Endothelial cell of umbilical vein (primary cell): Measurements from ENCODE around the gene CAMK2G. TPM values are rescaled to one million over a fixed set of nuclear protein-coding genes. Genes with fewer than 3 reads are reported as not detected.

Source experiments
- BruUV-seq: library from RNA; stranded (reverse); fragments of 400-500 nt; replicated peaks from 2 replicates; lab custom pipeline; 2021; lab: Mats Ljungman, UMichigan
- CTCF ChIA-PET: fragments of 300-600, 350-600 bp; sonication (Branson Sonifier 250); formaldehyde crosslinking; loops from one replicate; lab custom pipeline; 2021; ENCODE audit warnings: antibody characterized with exemption, inconsistent platforms; lab: Charles Lee
- POLR2A ChIA-PET: fragments of 300-600, 350-600 bp; sonication (Branson Sonifier 250); formaldehyde crosslinking; loops from one replicate; lab custom pipeline; 2021; ENCODE audit warnings: antibody characterized with exemption, inconsistent platforms; lab: Charles Lee
- DNase-seq: peaks from one replicate; pipeline ENCODE4 v3.0.0-alpha.2; 2011; ENCODE audit warnings: low read depth, low spot score
- FAIRE-seq: peaks from 2 replicates; lab custom pipeline; 2011; peaks lifted over from hg19 to GRCh38; lab: Jason Lieb, UNC
- H2AFZ ChIP-seq: 2 replicates; pipeline ENCODE4 v1.6.0; 2012; ENCODE audit warnings: low read depth, low read length, control low read depth, inconsistent platforms
- H3K27ac ChIP-seq: 2 replicates; pipeline ENCODE4 v1.5.1; 2011; ENCODE audit warnings: low read depth, mild to moderate bottlenecking, control low read depth, low read length, moderate library complexity; ENCODE audit not compliant: insufficient read depth
- H3K27me3 ChIP-seq, 2 experiments: 2 replicates each; pipeline versions ENCODE4 v1.6.0 to v1.6.1; 2011; ENCODE audit warnings: low read length in 2 of 2, mixed read lengths in 1 of 2; ENCODE audit not compliant: control insufficient read depth in 2 of 2, insufficient read depth in 2 of 2
- H3K36me3 ChIP-seq, 2 experiments: 2 replicates in 1 of 2; 3 replicates in 1 of 2; pipeline ENCODE4 v1.5.1; 2011; ENCODE audit warnings: low read length in 2 of 2, mild to moderate bottlenecking in 1 of 2, moderate library complexity in 1 of 2; ENCODE audit not compliant: control insufficient read depth in 2 of 2, insufficient read depth in 2 of 2; ENCODE audit errors: extremely low read depth in 1 of 2
- H3K4me1 ChIP-seq: 3 replicates; pipeline ENCODE4 v1.5.1; 2011; ENCODE audit warnings: mild to moderate bottlenecking, low read length; ENCODE audit not compliant: control insufficient read depth, insufficient read depth; ENCODE audit errors: extremely low read depth
- H3K4me2 ChIP-seq: 2 replicates; pipeline ENCODE4 v1.6.1; 2011; ENCODE audit warnings: low read length, control low read depth, mixed read lengths; ENCODE audit not compliant: insufficient read depth
- H3K4me3 ChIP-seq, 3 experiments: fragments of 200-600 bp in 1 of 3; sonication (generic), shearing (Covaris generic) in 1 of 3; replicated peaks in 1 of 3; 2 replicates each; pipeline ENCODE4 v1.5.1; 2011 to 2016; ENCODE audit warnings: control low read depth in 3 of 3, low read length in 3 of 3, mild to moderate bottlenecking in 2 of 3, inconsistent platforms in 1 of 3, low read depth in 1 of 3, moderate library complexity in 1 of 3; ENCODE audit not compliant: insufficient read depth in 1 of 3
- H3K79me2 ChIP-seq: 2 replicates; pipeline ENCODE4 v1.6.0; 2012; ENCODE audit warnings: low read length, inconsistent platforms; ENCODE audit not compliant: control insufficient read depth, insufficient read depth
- H3K9ac ChIP-seq: replicated peaks from 2 replicates; pipeline ENCODE3; 2011; ENCODE audit warnings: low read length, control low read depth; ENCODE audit not compliant: insufficient read depth; ENCODE audit errors: extremely low read depth
- H3K9me1 ChIP-seq: replicated peaks from 3 replicates; pipeline ENCODE4 v1.6.0; 2011; ENCODE audit warnings: mild to moderate bottlenecking, low read length; ENCODE audit not compliant: control insufficient read depth, insufficient read depth; ENCODE audit errors: extremely low read depth
- H3K9me3 ChIP-seq: replicated peaks from 2 replicates; pipeline ENCODE4 v1.5.1; 2012; ENCODE audit warnings: low read length, inconsistent platforms; ENCODE audit not compliant: control insufficient read depth, insufficient read depth
- H4K20me1 ChIP-seq: replicated peaks from 2 replicates; pipeline ENCODE3; 2011; ENCODE audit warnings: mild to moderate bottlenecking, low read length; ENCODE audit not compliant: control insufficient read depth, insufficient read depth; ENCODE audit errors: extremely low read depth
- EZH2 ChIP-seq: IDR thresholded peaks from 2 replicates; pipeline ENCODE4 v1.6.1; 2012; ENCODE audit warnings: borderline replicate concordance, low read depth, mild to moderate bottlenecking, moderate library complexity, low read length, inconsistent platforms; ENCODE audit not compliant: severe bottlenecking
- FOS ChIP-seq: IDR thresholded peaks from 2 replicates; pipeline ENCODE4 v1.6.1; 2011; ENCODE audit warnings: mild to moderate bottlenecking, low read length, moderate library complexity, borderline replicate concordance; ENCODE audit not compliant: insufficient read depth
- GATA2 ChIP-seq: IDR thresholded peaks from 2 replicates; pipeline ENCODE4 v1.7.0; 2011; ENCODE audit warnings: low read depth, mild to moderate bottlenecking, moderate library complexity, mixed read lengths, low read length; ENCODE audit not compliant: insufficient read length, insufficient read depth
- JUN ChIP-seq: IDR thresholded peaks from 2 replicates; pipeline ENCODE4 v1.6.1; 2011; ENCODE audit warnings: borderline replicate concordance, low read depth; ENCODE audit not compliant: insufficient read length, insufficient read depth
- MYC ChIP-seq: IDR thresholded peaks from one replicate; pipeline ENCODE4 v1.6.1; 2011; ENCODE audit warnings: mild to moderate bottlenecking, low read depth, low read length
- POLR2A ChIP-seq: IDR thresholded peaks from 2 replicates; pipeline ENCODE4 v1.6.1; 2012; ENCODE audit warnings: low read depth, mild to moderate bottlenecking, control low read depth, low read length
- POLR2AphosphoS5 ChIP-seq: IDR thresholded peaks from 2 replicates; pipeline ENCODE4 v1.6.1; 2012; ENCODE audit warnings: low read depth, mild to moderate bottlenecking, control low read depth, low read length, moderate library complexity; ENCODE audit not compliant: insufficient read depth
- dilution Hi-C: fragments of 300-500 bp; cut with MboI; formaldehyde crosslinking; loops from one replicate; pipeline ENCODE4 v1.15.0; 2019; ENCODE audit warnings: low sequenced_read_pairs; ENCODE audit not compliant: extremely low pct_ligation_motif_present
- intact Hi-C: fragments of 100-400 bp; cut with micrococcal nuclease; formaldehyde crosslinking; loops from one replicate; pipeline ENCODE4 v1.10.0; 2022
- polyA plus RNA-seq, 4 experiments: library from polyadenylated mRNA; depleted of rRNA in 3 of 4; stranded (reverse) in 3 of 4; unstranded in 1 of 4; fragments of >200 nt; gene quantifications; 2 replicates each; pipeline versions ENCODE4 v1.2.1 to v1.2.3, GENCODE V29; 2011 to 2012; ENCODE audit warnings: missing spikeins in 1 of 4
- total RNA-seq: library from RNA; stranded (reverse); gene quantifications from 2 replicates; pipeline ENCODE4 v1.2.3, GENCODE V29; 2021
- TF ChIP-seq, protein P1 (sequence below): IDR thresholded peaks from 2 replicates; pipeline ENCODE4 v1.6.1; 2011; ENCODE audit not compliant: insufficient read depth, insufficient read length
- TF ChIP-seq, protein P2 (sequence below), 2 donors: IDR thresholded peaks; 1 replicate in 1 of 2; 2 replicates in 1 of 2; pipeline ENCODE4 v1.5.1; 2011; ENCODE audit warnings: low read length in 2 of 2, mild to moderate bottlenecking in 2 of 2, moderate library complexity in 2 of 2, control low read depth in 1 of 2, inconsistent platforms in 1 of 2, low read depth in 1 of 2; ENCODE audit not compliant: insufficient read depth in 1 of 2; ENCODE audit errors: extremely low read depth in 1 of 2

The CAMK2G gene
- total and polyA plus RNA-seq, 2 donors (not counting 3 experiments of a cell fraction or from before 2014, with no cell fraction given): 27.2 to 33.6 TPM

DNA sequence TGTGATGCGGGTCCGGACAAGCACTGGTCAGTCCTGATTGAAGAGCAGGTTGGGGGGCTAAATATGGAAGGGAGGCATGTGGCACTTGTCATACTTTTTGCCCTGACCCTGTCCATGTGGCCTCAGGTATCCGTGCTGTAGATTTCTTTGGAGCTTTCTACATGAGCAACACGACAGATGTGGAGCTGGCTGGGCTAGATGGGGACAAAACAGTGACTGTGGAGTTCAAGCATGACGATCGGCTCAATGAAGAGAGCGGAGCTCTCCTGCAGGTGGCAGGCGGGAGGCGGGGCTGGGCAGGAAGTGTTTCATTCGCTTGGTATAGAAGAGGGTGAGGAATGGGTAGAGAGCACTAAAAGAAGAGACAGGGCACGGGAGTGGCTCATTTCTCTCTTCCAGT is 105.5 kb downstream of the CAMK2G start:
- Histone ChIP-seq H3K27me3 (no peaks in the 10 kb centered on the region), H3K4me1 (peaks cover 9% of the 10 kb centered on the region), H3K36me3 (peaks cover 31 to 62% of the 10 kb centered on the region in 2 experiments), H3K9me3 (no peaks in the 10 kb centered on the region), H3K4me3 (no peak overlapping the region), H3K27ac (no peak overlapping the region), H2AFZ (no peak overlapping the region), H3K9me1 (no peaks in the 10 kb centered on the region), H4K20me1 (no peaks in the 10 kb centered on the region), H3K9ac (no peak overlapping the region), H3K4me2 (no peak overlapping the region), H3K79me2 (peaks cover 11% of the 10 kb centered on the region)
- no TSS peak for BruUV-seq
- dilution Hi-C loops (no loop called here), intact Hi-C loops (no loop called here)
- FAIRE-seq (no peak), DNase-seq (no peak)
- POLR2A ChIA-PET: no interaction called here
- CTCF ChIA-PET: interaction anchor here (0.6 to 1.5 kb wide), 3 partner anchors 10 to 12 kb away, joined by 3 to 4 read pairs (median 3); no protein-coding TSS in a partner anchor
- no peak for TF ChIP-seq POLR2A
- TF ChIP-seq, protein P1, sequence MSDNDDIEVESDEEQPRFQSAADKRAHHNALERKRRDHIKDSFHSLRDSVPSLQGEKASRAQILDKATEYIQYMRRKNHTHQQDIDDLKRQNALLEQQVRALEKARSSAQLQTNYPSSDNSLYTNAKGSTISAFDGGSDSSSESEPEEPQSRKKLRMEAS: no peak

DNA sequence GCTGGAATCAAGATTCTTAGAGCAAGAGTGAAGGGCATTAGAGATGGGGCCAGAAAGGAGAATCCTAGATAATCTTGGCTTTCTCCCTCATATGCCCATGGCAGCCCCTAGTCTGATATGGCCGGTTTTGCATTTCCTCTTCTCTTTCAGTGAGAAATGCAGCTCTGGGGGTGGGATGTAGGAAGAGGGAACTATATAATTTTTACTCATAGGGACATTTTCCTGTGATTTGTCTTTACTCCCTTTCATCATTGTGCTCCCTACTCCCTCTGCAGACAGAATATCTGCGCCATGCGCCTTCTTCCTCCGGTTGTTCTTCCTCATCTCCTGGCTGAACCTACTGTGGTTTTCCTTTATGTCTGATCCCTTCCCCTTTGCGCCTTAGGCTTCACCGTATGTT is 109.3 kb downstream of the CAMK2G start:
- no peaks in the 10 kb centered on the region for H3K9me1 ChIP-seq
- H3K9ac ChIP-seq: no peak overlapping the region
- no peak overlapping the region for H2AFZ ChIP-seq
- intact Hi-C loops (no loop called here), dilution Hi-C loops (no loop called here)
- no peaks in the 10 kb centered on the region for H3K27me3 ChIP-seq
- H4K20me1 ChIP-seq: no peaks in the 10 kb centered on the region
- no peak for FAIRE-seq
- peaks cover 54 to 80% of the 10 kb centered on the region in 2 experiments for H3K36me3 ChIP-seq
- H3K4me1 ChIP-seq: no peaks in the 10 kb centered on the region
- TF ChIP-seq JUN (no peak), MYC (no peak), EZH2 (no peak), GATA2 (no peak), POLR2A (no peak), FOS (no peak), POLR2AphosphoS5 (no peak)
- TF ChIP-seq, protein P1: no peak
- TF ChIP-seq, protein P2, sequence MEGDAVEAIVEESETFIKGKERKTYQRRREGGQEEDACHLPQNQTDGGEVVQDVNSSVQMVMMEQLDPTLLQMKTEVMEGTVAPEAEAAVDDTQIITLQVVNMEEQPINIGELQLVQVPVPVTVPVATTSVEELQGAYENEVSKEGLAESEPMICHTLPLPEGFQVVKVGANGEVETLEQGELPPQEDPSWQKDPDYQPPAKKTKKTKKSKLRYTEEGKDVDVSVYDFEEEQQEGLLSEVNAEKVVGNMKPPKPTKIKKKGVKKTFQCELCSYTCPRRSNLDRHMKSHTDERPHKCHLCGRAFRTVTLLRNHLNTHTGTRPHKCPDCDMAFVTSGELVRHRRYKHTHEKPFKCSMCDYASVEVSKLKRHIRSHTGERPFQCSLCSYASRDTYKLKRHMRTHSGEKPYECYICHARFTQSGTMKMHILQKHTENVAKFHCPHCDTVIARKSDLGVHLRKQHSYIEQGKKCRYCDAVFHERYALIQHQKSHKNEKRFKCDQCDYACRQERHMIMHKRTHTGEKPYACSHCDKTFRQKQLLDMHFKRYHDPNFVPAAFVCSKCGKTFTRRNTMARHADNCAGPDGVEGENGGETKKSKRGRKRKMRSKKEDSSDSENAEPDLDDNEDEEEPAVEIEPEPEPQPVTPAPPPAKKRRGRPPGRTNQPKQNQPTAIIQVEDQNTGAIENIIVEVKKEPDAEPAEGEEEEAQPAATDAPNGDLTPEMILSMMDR (IDR thresholded peaks at IDR 0.05; ENCODE audit: extremely low read depth in 1 of 2, insufficient read depth in 1 of 2, low read depth in 1 of 2, low read length in 2 of 2): no peak
- H3K27ac ChIP-seq: no peak overlapping the region
- ChIA-PET POLR2A (no interaction called here), CTCF (no interaction called here)
- H3K9me3 ChIP-seq: no peaks in the 10 kb centered on the region
- no peaks in the 10 kb centered on the region for H3K79me2 ChIP-seq
- DNase-seq: no peak
- no peak overlapping the region for H3K4me2 ChIP-seq
- no peak overlapping the region for H3K4me3 ChIP-seq
- BruUV-seq: no TSS peak
